Measurements from ENCODE around the gene DCTN5. TPM values are rescaled to one million over a fixed set of nuclear protein-coding genes. Genes with fewer than 3 reads are reported as not detected.

DCTN5 gene
- total and polyA plus RNA-seq, 2 of the 13 experiments (the other 11 are each of a cell fraction or from before 2014, with no cell fraction given), result 105 to 207 TPM

- 92% methylated on average over 1 of the region's 1 CpG for WGBS (ENCODE audit: low lambda C conversion rate)
- Histone ChIP-seq H3K9me3 (ENCODE audit: low read length) (no peaks in the 10 kb centered on the region), H3K9ac (ENCODE audit: insufficient read depth, low read depth, low read length) (no peak overlapping the region), H2AFZ (ENCODE audit: low read length) (no peak overlapping the region), H3K4me1 (ENCODE audit: insufficient read depth, low read length) (peaks cover under 1% of the 10 kb centered on the region), H3K4me2 (ENCODE audit: low read depth, low read length) (no peak overlapping the region), H3K79me2 (ENCODE audit: insufficient read depth, low read length) (no peaks in the 10 kb centered on the region), H3K36me3 (replicated peaks in 1 of 2; ENCODE audit: control insufficient read depth in 1 of 2, insufficient read depth in 2 of 2, low read length in 2 of 2) (peaks cover 39 to 87% of the 10 kb centered on the region in 2 experiments), H3K27me3 (ENCODE audit: control insufficient read depth in 1 of 2, insufficient read depth in 2 of 2, low read length in 2 of 2) (no peaks in the 10 kb centered on the region), H3K4me3 (replicated peaks in 1 of 3; ENCODE audit: insufficient read depth in 1 of 3, low read depth in 2 of 3, low read length in 3 of 3) (no peak overlapping the region), H3K27ac (ENCODE audit: extremely low read length, insufficient read depth, low read length) (no peak overlapping the region), H4K20me1 (ENCODE audit: insufficient read depth, low read length) (no peaks in the 10 kb centered on the region)
- DNase-seq (ENCODE audit: low spot score) (no peak), ATAC-seq (no peak), FAIRE-seq (no peak)
- intact Hi-C loops (cut with micrococcal nuclease; ENCODE audit: unreplicated experiment), result no loop called here
- CTCF ChIA-PET (ENCODE audit: low intra/inter-chr PET ratio, low total read pairs), result no interaction called here
- TF ChIP-seq ATF7 (IDR thresholded peaks at IDR 0.05) (peak; percentile 73), ATF7 (CRISPR knock-in tag; IDR thresholded peaks at IDR 0.05) (no peak), RBM22 (optimal IDR thresholded peaks at IDR 0.05; ENCODE audit: low read length) (peak; percentile 28), THAP9 (CRISPR knock-in tag; IDR thresholded peaks at IDR 0.05; ENCODE audit: borderline replicate concordance) (no peak)
- BruUV-seq (replicated peaks), result no TSS peak
- POLR2A ChIA-PET, result no interaction called here
- in situ Hi-C loops (cut with HindIII; ENCODE audit: extremely low pct_ligation_motif_present, low pct_unique_long_range_greater_than_20kb), result no loop called here
Observed at GRCh38 chr16:23668225-23668624, 27.0 kb downstream of the DCTN5 start.

- Histone ChIP-seq H3K4me2 (ENCODE audit: low read depth, low read length) (no peak overlapping the region), H3K9ac (ENCODE audit: insufficient read depth, low read depth, low read length) (no peak overlapping the region), H4K20me1 (ENCODE audit: insufficient read depth, low read length) (no peaks in the 10 kb centered on the region), H3K27ac (ENCODE audit: extremely low read length, insufficient read depth, low read length) (no peak overlapping the region), H3K36me3 (replicated peaks in 1 of 2; ENCODE audit: control insufficient read depth in 1 of 2, insufficient read depth in 2 of 2, low read length in 2 of 2) (peaks cover 39 to 82% of the 10 kb centered on the region in 2 experiments), H3K4me1 (ENCODE audit: insufficient read depth, low read length) (peaks cover 7% of the 10 kb centered on the region), H3K9me3 (ENCODE audit: low read length) (no peaks in the 10 kb centered on the region), H3K27me3 (ENCODE audit: control insufficient read depth in 1 of 2, insufficient read depth in 2 of 2, low read length in 2 of 2) (no peaks in the 10 kb centered on the region), H2AFZ (ENCODE audit: low read length) (no peak overlapping the region), H3K4me3 (replicated peaks in 1 of 3; ENCODE audit: insufficient read depth in 1 of 3, low read depth in 2 of 3, low read length in 3 of 3) (no peak overlapping the region), H3K79me2 (ENCODE audit: insufficient read depth, low read length) (no peaks in the 10 kb centered on the region)
- no TSS peak for BruUV-seq (replicated peaks)
- WGBS (ENCODE audit: low lambda C conversion rate), result 97% methylated on average over 4 of the region's 4 CpGs
- ChIA-PET CTCF (ENCODE audit: low intra/inter-chr PET ratio, low total read pairs) (no interaction called here), POLR2A (no interaction called here)
- FAIRE-seq, result no peak
- TF ChIP-seq HIC2 (CRISPR knock-in tag; IDR thresholded peaks at IDR 0.05; ENCODE audit: low read depth), result no peak
- TF ChIP-seq ATF3 (CRISPR knock-in tag; IDR thresholded peaks at IDR 0.05), result no peak
- TF ChIP-seq RORA (CRISPR knock-in tag; IDR thresholded peaks at IDR 0.05), result no peak
- TF ChIP-seq NONO (IDR thresholded peaks at IDR 0.05), result no peak
- no peak for TF ChIP-seq NONO (CRISPR knock-in tag; conservative IDR thresholded peaks at IDR 0.05)
- no peak for TF ChIP-seq CCAR2 (optimal IDR thresholded peaks at IDR 0.05; ENCODE audit: low read depth, low read length)
- no peak for TF ChIP-seq IRF2 (CRISPR knock-in tag; IDR thresholded peaks at IDR 0.05)
- no peak for TF ChIP-seq NCOA5 (CRISPR knock-in tag; IDR thresholded peaks at IDR 0.05)
- TF ChIP-seq ZNF253 (CRISPR knock-in tag; IDR thresholded peaks at IDR 0.05; ENCODE audit: borderline replicate concordance), result no peak
- TF ChIP-seq MTA3 (CRISPR knock-in tag; IDR thresholded peaks at IDR 0.05), result no peak
- TF ChIP-seq CENPX (CRISPR knock-in tag; IDR thresholded peaks at IDR 0.05), result no peak
- TF ChIP-seq ZSCAN21 (CRISPR knock-in tag; IDR thresholded peaks at IDR 0.05; ENCODE audit: borderline replicate concordance), result no peak
- ATAC-seq, result no peak
- DNase-seq (ENCODE audit: low spot score), result no peak
- in situ Hi-C loops (cut with HindIII; ENCODE audit: extremely low pct_ligation_motif_present, low pct_unique_long_range_greater_than_20kb), result no loop called here
- intact Hi-C loops (cut with micrococcal nuclease; ENCODE audit: unreplicated experiment), result no loop called here
Observed at GRCh38 chr16:23668873-23669272, 27.6 kb downstream of the DCTN5 start.
